NCI-H82 treated with DMSO at 0.1 percent for 48 hours (cell line): ENCODE measurements around the gene NFATC1.

ENCODE experiments used
- DNase-seq: peaks from one replicate; lab custom pipeline; 2025; ENCODE audit not compliant: unreplicated experiment; lab: John Stamatoyannopoulos, UW

NFATC1 gene

DNA sequence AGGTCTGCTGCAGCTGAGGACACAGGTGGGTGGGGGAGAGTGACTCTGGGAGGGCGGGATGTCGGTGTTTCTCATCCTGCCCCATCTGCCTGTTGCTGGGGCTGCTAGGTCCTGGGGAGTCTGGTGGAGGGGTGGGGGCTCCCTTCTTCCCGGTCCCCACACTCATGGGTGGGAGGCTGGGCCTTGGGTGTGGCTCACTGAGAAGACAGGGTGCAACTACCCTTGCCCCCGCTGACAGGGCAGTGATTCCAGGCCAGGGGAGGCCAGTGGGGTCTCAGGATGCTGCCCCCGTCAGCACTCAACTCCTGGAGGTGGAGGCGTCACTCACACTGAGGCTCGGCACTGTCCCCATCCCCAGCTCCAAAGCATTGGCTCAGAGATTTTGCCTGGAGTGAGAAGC, 7.7 kb upstream of the NFATC1 start:
- DNase-seq = no peak

- DNase-seq = no peak
Measured at GRCh38 chr18:79389689-79390088, 6.0 kb upstream of the NFATC1 start.

DNA sequence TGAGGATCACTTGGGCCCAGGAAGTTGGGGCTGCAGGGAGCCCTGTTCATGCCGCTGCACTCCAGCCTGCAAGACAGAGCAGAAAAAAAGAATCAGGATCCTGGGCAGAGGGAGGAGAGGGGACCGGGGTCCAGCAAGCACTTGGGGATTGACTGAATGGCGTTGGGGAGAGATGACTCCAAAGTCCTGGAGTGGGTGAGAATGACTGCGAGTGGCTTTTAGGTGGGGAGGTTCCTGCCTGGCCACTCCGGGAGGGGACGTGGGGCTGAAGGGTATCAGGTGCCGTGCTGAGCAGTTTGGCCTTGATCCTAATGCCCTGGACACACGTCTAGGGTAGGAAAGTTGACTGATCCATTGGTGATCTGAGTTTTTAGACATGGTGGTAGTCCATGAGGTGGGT, 3.5 kb upstream of the NFATC1 start:
- DNase-seq = no peak

DNA sequence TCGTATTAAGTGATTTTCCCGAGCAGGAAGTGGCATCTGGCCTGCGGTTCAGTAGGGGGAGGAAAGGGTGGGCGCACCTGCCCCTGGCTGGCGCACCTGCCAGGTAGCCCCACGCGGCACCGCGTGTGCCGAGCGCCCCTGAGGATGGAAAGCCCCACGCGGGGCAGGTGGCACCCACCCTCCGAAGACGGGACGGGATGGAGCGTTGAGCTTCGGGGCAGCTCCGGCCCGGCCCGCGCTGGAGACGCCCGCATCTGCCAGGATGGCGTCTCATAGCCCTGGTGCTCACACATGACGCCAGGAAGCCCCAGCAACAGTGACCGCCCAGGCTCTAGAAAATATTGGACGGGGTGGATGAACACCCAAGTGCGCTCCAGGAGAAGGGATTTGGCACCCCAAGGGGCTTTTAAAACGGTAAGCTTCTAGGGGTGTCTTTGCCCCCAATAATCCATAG, 2.5 kb upstream of the NFATC1 start:
- no peak for DNase-seq

DNA sequence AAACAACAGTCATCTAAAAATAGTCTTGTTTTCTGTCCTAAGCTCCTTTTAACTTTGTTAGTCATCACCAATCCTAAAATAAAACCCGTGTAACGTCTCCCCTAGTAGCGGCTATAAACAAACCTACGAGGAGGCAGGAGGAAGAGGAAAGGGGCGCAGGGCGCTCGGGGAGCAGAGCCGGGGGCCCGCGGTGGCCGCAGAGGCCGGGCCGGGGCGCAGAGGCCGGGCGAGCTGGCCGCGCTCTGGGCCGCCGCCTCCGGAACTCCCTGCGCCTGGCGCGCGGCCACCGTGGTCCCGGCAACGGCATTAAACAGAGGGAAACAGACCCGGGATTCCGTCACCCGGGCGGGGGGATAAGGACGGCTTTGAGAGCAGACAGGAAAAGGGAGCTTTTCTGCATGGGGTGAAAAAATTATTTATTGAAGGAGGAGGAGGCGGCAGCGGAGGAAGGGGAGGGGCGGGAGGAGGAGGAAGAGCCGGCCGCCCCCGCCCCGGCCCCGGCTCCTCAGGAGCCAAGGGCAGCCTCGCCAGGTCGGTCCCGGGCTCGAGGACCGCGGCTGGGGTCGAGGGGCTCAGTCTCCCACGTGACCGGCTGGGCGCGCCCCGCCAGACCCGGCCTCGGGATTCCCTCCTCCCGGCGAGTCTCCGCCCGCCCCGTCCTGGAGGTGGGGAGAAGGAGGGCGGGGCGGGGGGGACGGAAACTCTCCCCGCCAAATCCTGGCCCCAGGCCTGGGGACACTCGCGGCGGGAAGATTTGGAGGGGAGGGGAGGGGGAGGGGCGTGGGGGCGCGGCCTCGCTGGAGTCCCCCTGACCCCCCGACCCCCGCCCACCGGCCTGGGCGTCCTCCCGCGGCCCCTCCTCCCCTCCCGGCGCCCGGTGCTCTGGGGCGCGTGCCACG, 1.8 kb upstream of the NFATC1 start:
- DNase-seq = no peak

DNA sequence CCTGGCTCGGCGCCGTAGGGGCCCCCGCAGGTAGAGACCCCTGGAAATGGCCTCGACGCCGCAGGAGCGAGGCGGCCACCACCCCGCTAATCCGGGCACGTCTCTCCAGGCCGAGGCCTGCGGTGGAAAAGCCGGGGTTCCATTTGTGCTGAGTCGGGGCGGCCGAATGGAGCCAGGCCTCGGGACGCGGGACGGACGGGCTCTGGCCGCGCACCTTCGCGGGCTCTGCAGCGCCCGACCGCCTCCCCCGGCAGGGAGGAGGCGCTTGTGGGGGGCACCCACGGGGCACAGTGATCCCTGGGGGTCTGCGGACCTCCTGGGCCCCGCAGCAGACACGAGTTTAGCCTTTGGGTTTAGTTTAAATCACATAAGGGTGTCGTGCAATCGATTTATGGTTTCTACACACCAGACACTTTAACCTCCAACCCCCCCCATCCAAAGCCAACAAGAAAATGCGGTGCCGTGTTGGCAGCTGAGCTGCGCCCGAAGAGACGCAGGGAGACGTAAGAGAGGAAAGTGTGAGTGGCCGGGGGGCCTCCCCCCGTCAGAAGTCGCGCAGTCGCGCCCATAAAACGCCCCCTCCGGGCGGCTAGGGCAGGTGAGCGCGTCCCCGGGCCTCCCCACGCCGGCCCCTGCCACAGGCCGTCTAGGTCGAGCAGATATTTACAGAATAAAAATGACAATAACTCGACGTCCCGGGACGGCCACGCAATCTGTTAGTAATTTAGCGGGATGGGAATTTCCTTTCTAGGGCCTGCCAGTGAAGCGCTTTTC, 1.0 kb upstream of the NFATC1 start:
- no peak for DNase-seq

GRCh38 chr18:79395308-79395640, 456 bp upstream of the NFATC1 start:
- DNase-seq = no peak

GRCh38 chr18:79396431-79397246, 909 bp downstream of the NFATC1 start:
- no peak for DNase-seq

DNA sequence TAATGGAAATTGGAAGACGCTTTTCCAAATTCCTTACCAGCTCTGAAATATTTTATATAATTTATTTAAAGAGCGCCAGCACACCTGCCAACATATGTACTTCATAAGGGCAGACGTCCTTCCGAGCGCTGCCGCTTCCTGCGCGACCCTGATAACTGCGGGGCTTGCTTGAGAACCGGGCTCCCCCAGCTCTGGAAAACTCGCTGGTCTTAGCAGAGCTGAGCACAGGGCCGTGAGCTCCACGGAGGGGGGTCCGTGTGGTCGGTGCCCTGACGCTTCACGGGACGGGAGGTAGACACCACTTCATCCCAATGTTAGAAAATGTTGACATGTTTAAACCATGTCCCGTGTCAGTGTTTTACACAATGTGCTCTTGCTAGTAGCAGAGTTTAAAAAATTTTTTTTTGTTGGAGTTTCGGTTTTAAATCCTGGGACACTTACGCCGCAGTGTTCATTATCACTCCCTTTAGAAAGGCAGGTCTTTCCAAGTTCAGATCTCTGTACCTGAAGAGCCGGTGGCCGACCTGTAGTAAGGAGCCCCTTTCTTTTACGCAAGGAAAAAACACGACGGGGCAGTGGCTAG, 1.6 kb downstream of the NFATC1 start:
- no peak for DNase-seq

- no peak for DNase-seq
Measured at GRCh38 chr18:79397830-79398761, 2.4 kb downstream of the NFATC1 start.

DNA sequence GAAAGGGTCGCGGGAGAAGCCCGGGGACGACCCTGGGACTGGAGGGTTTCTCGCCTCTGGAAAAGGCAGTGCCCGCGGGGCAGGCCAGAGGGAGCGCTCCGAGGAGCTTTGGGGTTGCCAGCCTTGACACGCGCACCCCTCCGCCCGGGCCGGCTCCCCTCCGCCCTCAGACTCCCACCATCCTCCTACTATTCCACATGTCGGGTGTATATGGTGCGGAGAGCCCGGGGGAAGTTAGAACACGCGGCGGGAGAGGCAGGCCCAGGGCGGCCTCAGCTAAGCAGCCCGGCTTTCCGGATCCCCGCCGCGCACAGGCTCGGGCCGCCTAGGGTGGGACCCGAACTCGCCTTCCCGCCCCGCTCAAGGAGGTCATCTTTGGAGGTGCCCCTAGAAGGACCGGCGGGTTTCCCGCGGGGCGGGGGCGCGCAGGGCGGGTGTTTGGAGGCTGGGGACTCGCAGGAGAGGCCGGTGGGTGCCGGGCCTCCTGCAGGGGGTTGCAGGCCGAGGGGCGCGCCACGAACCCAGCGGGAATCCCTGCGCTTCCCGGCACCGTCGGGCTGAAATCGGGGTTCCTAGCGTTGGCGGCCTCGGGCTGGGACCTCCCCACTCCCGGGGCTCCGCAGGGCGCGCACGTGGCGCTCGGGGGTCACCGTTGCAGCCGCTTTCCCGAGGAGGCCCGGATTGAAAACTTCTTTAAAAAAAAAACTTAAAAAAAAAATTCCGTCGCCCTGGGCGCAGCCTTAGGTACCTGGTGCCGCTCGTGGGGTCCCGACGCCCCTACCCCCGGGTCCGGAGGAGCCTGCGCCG, 3.7 kb downstream of the NFATC1 start:
- no peak for DNase-seq

DNA sequence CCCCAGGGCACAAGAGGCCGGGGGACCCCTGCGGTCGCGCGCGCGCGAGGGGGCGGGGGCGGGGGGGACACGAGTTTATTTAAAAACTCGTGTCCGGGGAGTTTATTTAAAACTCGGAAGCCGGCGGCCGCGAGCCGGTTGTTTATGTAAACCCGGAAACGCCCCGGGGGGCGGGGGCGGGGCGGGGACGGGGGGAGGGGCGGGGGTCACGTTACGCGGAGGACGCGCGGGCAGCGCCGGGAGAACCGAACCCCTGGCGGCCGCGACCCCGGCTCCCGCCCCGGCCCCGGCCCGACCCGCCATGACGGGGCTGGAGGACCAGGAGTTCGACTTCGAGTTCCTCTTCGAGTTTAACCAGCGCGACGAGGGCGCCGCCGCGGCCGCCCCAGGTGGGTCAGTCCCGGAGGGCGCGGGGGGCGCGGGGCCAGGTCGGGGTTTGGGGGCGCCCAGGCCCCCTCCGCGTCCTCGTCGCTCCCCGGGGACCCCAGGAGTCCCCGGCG, 4.4 kb downstream of the NFATC1 start:
- no peak for DNase-seq

- no peak for DNase-seq
Measured at GRCh38 chr18:79400591-79401381, 5.1 kb downstream of the NFATC1 start.

- no peak for DNase-seq
Measured at GRCh38 chr18:79401494-79402208, 5.9 kb downstream of the NFATC1 start.

- DNase-seq = no peak
Measured at GRCh38 chr18:79402209-79402576, 6.5 kb downstream of the NFATC1 start.

- DNase-seq = no peak
Measured at GRCh38 chr18:79402977-79403722, 7.4 kb downstream of the NFATC1 start.
